Measurements from ENCODE around the gene CCDC146. TPM values are rescaled to one million over a fixed set of nuclear protein-coding genes. Genes with fewer than 3 reads are reported as not detected.

The CCDC146 gene
- total and polyA plus RNA-seq, 2 of the 8 experiments (the other 6 are each of a cell fraction or from before 2014, with no cell fraction given): 0.88 to 2.4 TPM

GRCh38 chr7:77295549-77295948 lies 173.1 kb downstream of the CCDC146 start (continued):
- TF ChIP-seq, protein P1, sequence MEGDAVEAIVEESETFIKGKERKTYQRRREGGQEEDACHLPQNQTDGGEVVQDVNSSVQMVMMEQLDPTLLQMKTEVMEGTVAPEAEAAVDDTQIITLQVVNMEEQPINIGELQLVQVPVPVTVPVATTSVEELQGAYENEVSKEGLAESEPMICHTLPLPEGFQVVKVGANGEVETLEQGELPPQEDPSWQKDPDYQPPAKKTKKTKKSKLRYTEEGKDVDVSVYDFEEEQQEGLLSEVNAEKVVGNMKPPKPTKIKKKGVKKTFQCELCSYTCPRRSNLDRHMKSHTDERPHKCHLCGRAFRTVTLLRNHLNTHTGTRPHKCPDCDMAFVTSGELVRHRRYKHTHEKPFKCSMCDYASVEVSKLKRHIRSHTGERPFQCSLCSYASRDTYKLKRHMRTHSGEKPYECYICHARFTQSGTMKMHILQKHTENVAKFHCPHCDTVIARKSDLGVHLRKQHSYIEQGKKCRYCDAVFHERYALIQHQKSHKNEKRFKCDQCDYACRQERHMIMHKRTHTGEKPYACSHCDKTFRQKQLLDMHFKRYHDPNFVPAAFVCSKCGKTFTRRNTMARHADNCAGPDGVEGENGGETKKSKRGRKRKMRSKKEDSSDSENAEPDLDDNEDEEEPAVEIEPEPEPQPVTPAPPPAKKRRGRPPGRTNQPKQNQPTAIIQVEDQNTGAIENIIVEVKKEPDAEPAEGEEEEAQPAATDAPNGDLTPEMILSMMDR (IDR thresholded peaks at IDR 0.05; ENCODE audit: control extremely low read depth in 1 of 3, insufficient read depth in 1 of 3, low read depth in 1 of 3, low read length in 3 of 3): no peak
- TF ChIP-seq EGR1 (IDR thresholded peaks at IDR 0.05; ENCODE audit: borderline replicate concordance, low read depth, low read length): no peak
- TF ChIP-seq RFX5 (IDR thresholded peaks at IDR 0.05; ENCODE audit: borderline replicate concordance, low read depth, low read length): no peak
- TF ChIP-seq SIRT6 (IDR thresholded peaks at IDR 0.05; ENCODE audit: low read length): no peak
- no peak for TF ChIP-seq EP300 (IDR thresholded peaks at IDR 0.05; ENCODE audit: borderline replicate concordance in 1 of 2, low read depth in 2 of 2, low read length in 2 of 2)
- TF ChIP-seq GABPA (IDR thresholded peaks at IDR 0.05; ENCODE audit: borderline replicate concordance, insufficient read depth, low read length): no peak
- no peak for TF ChIP-seq SP2 (IDR thresholded peaks at IDR 0.05; ENCODE audit: low read length)
- no peak for TF ChIP-seq TAF1 (IDR thresholded peaks at IDR 0.05; ENCODE audit: low read depth, low read length)

Data from H1 (cell line).